ENCODE measurements around the gene PPIA. TPM values are rescaled to one million over a fixed set of nuclear protein-coding genes. Genes with fewer than 3 reads are reported as not detected.

The PPIA gene
- total RNA-seq, 1 experiment from 2014 or later, result 3,047 TPM

GRCh38 chr7:44768628-44769371 lies 27.7 kb upstream of the PPIA start:
- Histone ChIP-seq H3K4me1 (ENCODE audit: insufficient read depth, low read length, poor library complexity, severe bottlenecking) (no peaks in the 10 kb centered on the region), H3K4me3 (ENCODE audit: low read depth, low read length, poor library complexity, severe bottlenecking) (no peak overlapping the region), H3K27me3 (replicated peaks; ENCODE audit: insufficient read depth, low read depth, low read length, poor library complexity) (no peaks in the 10 kb centered on the region), H3K36me3 (ENCODE audit: insufficient read depth, low read length, poor library complexity, severe bottlenecking) (peaks cover 40% of the 10 kb centered on the region), H3K9me3 (ENCODE audit: low read depth, low read length, poor library complexity, severe bottlenecking) (no peaks in the 10 kb centered on the region), H3K27ac (ENCODE audit: low read depth, low read length, poor library complexity, severe bottlenecking) (no peak overlapping the region)
- BruUV-seq (replicated peaks), result no TSS peak
- TF ChIP-seq CTCF (conservative IDR thresholded peaks at IDR 0.05; ENCODE audit: low read depth, low read length) (no peak), EZH2 (IDR thresholded peaks at IDR 0.05; ENCODE audit: borderline replicate concordance, low read depth, low read length, poor library complexity, severe bottlenecking) (no peak)
- intact Hi-C loops (cut with micrococcal nuclease; ENCODE audit: unreplicated experiment), result no loop called here
- CTCF ChIA-PET, result no interaction called here
- POLR2A ChIA-PET (ENCODE audit: low non-redundant PET), result no interaction called here
- DNase-seq (ENCODE audit: low spot score), result no peak

DNA sequence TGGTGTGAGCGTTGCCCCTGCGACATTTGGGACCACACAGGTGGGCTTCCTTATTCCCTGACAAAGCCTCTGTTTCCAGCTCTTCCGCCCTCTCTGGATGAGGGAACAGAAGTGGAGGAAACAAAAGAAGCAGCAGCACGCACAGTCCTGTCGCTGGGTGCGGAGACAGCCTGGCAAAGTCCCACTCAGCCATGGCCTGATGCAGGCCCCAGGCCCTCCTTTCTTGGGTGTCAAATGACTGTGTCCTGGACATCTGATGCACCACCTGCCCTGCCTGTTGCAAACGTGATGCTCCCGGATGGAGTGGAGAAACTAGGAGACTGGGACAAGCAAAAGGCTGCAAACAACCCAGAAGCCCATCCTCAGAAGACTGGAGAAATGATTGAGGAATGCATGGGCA lies 27.1 kb upstream of the PPIA start:
- intact Hi-C loops (cut with micrococcal nuclease; ENCODE audit: unreplicated experiment), result no loop called here
- Histone ChIP-seq H3K9me3 (ENCODE audit: low read depth, low read length, poor library complexity, severe bottlenecking) (no peaks in the 10 kb centered on the region), H3K4me1 (ENCODE audit: insufficient read depth, low read length, poor library complexity, severe bottlenecking) (no peaks in the 10 kb centered on the region), H3K27ac (ENCODE audit: low read depth, low read length, poor library complexity, severe bottlenecking) (no peak overlapping the region), H3K36me3 (ENCODE audit: insufficient read depth, low read length, poor library complexity, severe bottlenecking) (peaks cover 35% of the 10 kb centered on the region), H3K4me3 (ENCODE audit: low read depth, low read length, poor library complexity, severe bottlenecking) (no peak overlapping the region), H3K27me3 (replicated peaks; ENCODE audit: insufficient read depth, low read depth, low read length, poor library complexity) (no peaks in the 10 kb centered on the region)
- no TSS peak for BruUV-seq (replicated peaks)
- CTCF ChIA-PET, result no interaction called here
- POLR2A ChIA-PET (ENCODE audit: low non-redundant PET), result no interaction called here
- no peak for TF ChIP-seq EZH2 (IDR thresholded peaks at IDR 0.05; ENCODE audit: borderline replicate concordance, low read depth, low read length, poor library complexity, severe bottlenecking)
- TF ChIP-seq CTCF (conservative IDR thresholded peaks at IDR 0.05; ENCODE audit: low read depth, low read length), result no peak
- no peak for DNase-seq (ENCODE audit: low spot score)

GRCh38 chr7:44769776-44770294 lies 26.6 kb upstream of the PPIA start:
- CTCF ChIA-PET, result no interaction called here
- H3K9me3 ChIP-seq (ENCODE audit: low read depth, low read length, poor library complexity, severe bottlenecking), result no peaks in the 10 kb centered on the region
- POLR2A ChIA-PET (ENCODE audit: low non-redundant PET), result no interaction called here
- TF ChIP-seq EZH2 (IDR thresholded peaks at IDR 0.05; ENCODE audit: borderline replicate concordance, low read depth, low read length, poor library complexity, severe bottlenecking) (no peak), CTCF (conservative IDR thresholded peaks at IDR 0.05; ENCODE audit: low read depth, low read length) (no peak)
- H3K4me3 ChIP-seq (ENCODE audit: low read depth, low read length, poor library complexity, severe bottlenecking), result no peak overlapping the region
- no peaks in the 10 kb centered on the region for H3K27me3 ChIP-seq (replicated peaks; ENCODE audit: insufficient read depth, low read depth, low read length, poor library complexity)
- no TSS peak for BruUV-seq (replicated peaks)
- H3K4me1 ChIP-seq (ENCODE audit: insufficient read depth, low read length, poor library complexity, severe bottlenecking), result no peaks in the 10 kb centered on the region
- no peak for DNase-seq (ENCODE audit: low spot score)
- H3K36me3 ChIP-seq (ENCODE audit: insufficient read depth, low read length, poor library complexity, severe bottlenecking), result peaks cover 30% of the 10 kb centered on the region
- intact Hi-C loops (cut with micrococcal nuclease; ENCODE audit: unreplicated experiment), result no loop called here
- H3K27ac ChIP-seq (ENCODE audit: low read depth, low read length, poor library complexity, severe bottlenecking), result no peak overlapping the region
